Transverse colon (tissue), 4 donors: ENCODE measurements around the gene SANBR.

Experiments used
- EP300 ChIP-seq: sonication (generic); formaldehyde crosslinking; IDR thresholded peaks from one replicate; pipeline ENCODE4 v1.6.1; 2017; ENCODE audit warnings: antibody characterized with exemption, low read depth
- POLR2A ChIP-seq: fragments of 450-650 bp; IDR thresholded peaks from one replicate; pipeline ENCODE4 v1.6.1; 2016; ENCODE audit warnings: antibody characterized with exemption, mild to moderate bottlenecking, moderate library complexity
- POLR2AphosphoS5 ChIP-seq, 3 donors: sonication (generic); formaldehyde crosslinking; IDR thresholded peaks; one replicate each; pipeline ENCODE4 v1.6.1; 2016; ENCODE audit warnings: antibody characterized with exemption in 3 of 3
- TF ChIP-seq, protein P1 (sequence below), 5 experiments: fragments of 200-600 bp in 3 of 5; fragments of 450-650 bp in 2 of 5; sonication (generic) in 3 of 5; IDR thresholded peaks; 1 replicate in 2 of 5; 2 replicates in 3 of 5; pipeline ENCODE4 v1.5.1; 2016 to 2017; ENCODE audit warnings: antibody characterized with exemption in 5 of 5, inconsistent platforms in 3 of 5, mild to moderate bottlenecking in 2 of 5, moderate library complexity in 1 of 5

DNA sequence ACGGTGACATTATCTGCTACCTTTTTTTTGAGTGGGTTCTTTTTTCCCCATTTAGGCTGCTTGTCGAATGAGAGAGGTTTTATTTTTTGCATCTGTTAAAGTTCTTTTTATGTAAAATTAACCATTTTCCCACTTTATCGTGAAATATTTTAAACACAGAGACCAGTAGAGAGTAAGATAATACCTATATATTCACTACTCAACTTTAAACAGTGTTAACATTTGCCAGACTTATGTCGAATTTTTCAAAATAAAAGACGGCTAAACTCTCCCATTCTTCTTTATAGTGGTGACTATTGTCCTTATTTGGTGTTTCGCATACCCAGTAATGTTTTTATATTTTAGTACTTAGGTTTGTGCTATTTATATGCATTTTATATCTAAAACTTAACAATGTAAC is 46.9 kb upstream of the SANBR start:
- TF ChIP-seq, protein P1, sequence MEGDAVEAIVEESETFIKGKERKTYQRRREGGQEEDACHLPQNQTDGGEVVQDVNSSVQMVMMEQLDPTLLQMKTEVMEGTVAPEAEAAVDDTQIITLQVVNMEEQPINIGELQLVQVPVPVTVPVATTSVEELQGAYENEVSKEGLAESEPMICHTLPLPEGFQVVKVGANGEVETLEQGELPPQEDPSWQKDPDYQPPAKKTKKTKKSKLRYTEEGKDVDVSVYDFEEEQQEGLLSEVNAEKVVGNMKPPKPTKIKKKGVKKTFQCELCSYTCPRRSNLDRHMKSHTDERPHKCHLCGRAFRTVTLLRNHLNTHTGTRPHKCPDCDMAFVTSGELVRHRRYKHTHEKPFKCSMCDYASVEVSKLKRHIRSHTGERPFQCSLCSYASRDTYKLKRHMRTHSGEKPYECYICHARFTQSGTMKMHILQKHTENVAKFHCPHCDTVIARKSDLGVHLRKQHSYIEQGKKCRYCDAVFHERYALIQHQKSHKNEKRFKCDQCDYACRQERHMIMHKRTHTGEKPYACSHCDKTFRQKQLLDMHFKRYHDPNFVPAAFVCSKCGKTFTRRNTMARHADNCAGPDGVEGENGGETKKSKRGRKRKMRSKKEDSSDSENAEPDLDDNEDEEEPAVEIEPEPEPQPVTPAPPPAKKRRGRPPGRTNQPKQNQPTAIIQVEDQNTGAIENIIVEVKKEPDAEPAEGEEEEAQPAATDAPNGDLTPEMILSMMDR (IDR thresholded peaks at IDR 0.05): no peak
- no peak for TF ChIP-seq POLR2AphosphoS5 (IDR thresholded peaks at IDR 0.05)
- no peak for TF ChIP-seq EP300
- no peak for TF ChIP-seq POLR2A
